DND-41 (cell line): ENCODE data around the gene ABI3.

Experiments used
- ATAC-seq: fragments of 200-7000 bp; cut with Tn5 transposase; 3 replicates; pipeline ENCODE4 v1.9.1; 2021; ENCODE audit warnings: low read depth; ENCODE audit not compliant: insufficient read depth
- DNase-seq: peaks from one replicate; pipeline ENCODE4 v3.0.0-alpha.2; 2020
- H2AFZ ChIP-seq: 2 replicates; pipeline ENCODE4 v1.6.0; 2012; ENCODE audit warnings: low read depth, low read length
- H3K27ac ChIP-seq: 2 replicates; pipeline ENCODE4 v1.5.1; 2012; ENCODE audit warnings: low read length, inconsistent platforms
- H3K27me3 ChIP-seq: fragments of 200-600 bp; sonication (generic); 2 replicates; pipeline ENCODE4 v1.6.0; 2012; ENCODE audit warnings: low read length, mild to moderate bottlenecking, inconsistent platforms; ENCODE audit not compliant: insufficient read depth, poor library complexity
- H3K36me3 ChIP-seq: 2 replicates; pipeline ENCODE4 v1.5.1; 2012; ENCODE audit warnings: low read length, inconsistent platforms; ENCODE audit not compliant: insufficient read depth
- H3K4me1 ChIP-seq: 2 replicates; pipeline ENCODE4 v1.5.1; 2012; ENCODE audit warnings: mild to moderate bottlenecking, low read length; ENCODE audit not compliant: insufficient read depth
- H3K4me2 ChIP-seq: 2 replicates; pipeline ENCODE4 v1.6.0; 2012; ENCODE audit warnings: mild to moderate bottlenecking, moderate library complexity, low read length, inconsistent platforms; ENCODE audit not compliant: insufficient read depth
- H3K4me3 ChIP-seq, 2 experiments: fragments of 200-600 bp in 1 of 2; shearing (Covaris generic) in 1 of 2; 2 replicates each; pipeline ENCODE4 v1.5.1; 2012 to 2016; ENCODE audit warnings: inconsistent platforms in 2 of 2, low read length in 2 of 2, mild to moderate bottlenecking in 2 of 2, low read depth in 1 of 2, moderate library complexity in 1 of 2
- H3K79me2 ChIP-seq: 2 replicates; pipeline ENCODE4 v1.6.0; 2012; ENCODE audit warnings: low read length, inconsistent platforms; ENCODE audit not compliant: insufficient read depth
- H3K9ac ChIP-seq: 2 replicates; pipeline ENCODE4 v1.6.0; 2012; ENCODE audit warnings: low read depth, mild to moderate bottlenecking, inconsistent platforms, low read length, moderate library complexity
- H3K9me3 ChIP-seq: 2 replicates; pipeline ENCODE4 v1.5.1; 2012; ENCODE audit warnings: low read length, moderate library complexity, mild to moderate bottlenecking, inconsistent platforms; ENCODE audit not compliant: insufficient read depth, severe bottlenecking
- H4K20me1 ChIP-seq: 2 replicates; pipeline ENCODE4 v1.6.0; 2012; ENCODE audit warnings: low read length; ENCODE audit not compliant: insufficient read depth
- EZH2 ChIP-seq: IDR thresholded peaks from 3 replicates; pipeline ENCODE4 v1.6.1; 2012; ENCODE audit warnings: borderline replicate concordance, low read depth, mild to moderate bottlenecking, moderate library complexity, low read length, inconsistent platforms; ENCODE audit not compliant: severe bottlenecking
- TF ChIP-seq, protein P1 (sequence below): IDR thresholded peaks from 2 replicates; pipeline ENCODE4 v1.5.1; 2012; ENCODE audit warnings: borderline replicate concordance, low read length, moderate library complexity, mild to moderate bottlenecking; ENCODE audit not compliant: poor library complexity, severe bottlenecking; ENCODE audit errors: extremely low read depth

The ABI3 gene

DNA sequence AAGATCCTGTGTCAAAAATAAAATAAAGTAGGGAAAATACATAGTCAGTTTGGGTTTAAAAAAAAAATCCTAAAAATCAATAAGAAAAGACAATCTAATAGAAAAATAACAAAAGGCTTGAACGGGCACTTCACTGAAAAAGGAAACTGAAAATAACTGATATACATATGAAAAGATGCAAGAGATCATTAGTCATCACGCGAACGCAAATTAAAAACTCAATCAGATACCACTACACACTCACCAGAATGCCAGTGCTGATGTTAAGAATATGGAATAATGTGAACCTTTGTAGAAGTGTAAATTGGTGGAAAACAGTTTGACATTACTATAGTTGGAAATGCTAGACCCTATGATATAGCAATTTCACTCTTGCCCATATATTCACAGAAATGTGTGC is 14.8 kb upstream of the ABI3 start:
- no peak for DNase-seq
- Histone ChIP-seq H3K27ac (no peak overlapping the region), H2AFZ (no peak overlapping the region), H3K79me2 (no peaks in the 10 kb centered on the region), H3K9me3 (no peaks in the 10 kb centered on the region), H3K9ac (no peak overlapping the region), H3K27me3 (no peaks in the 10 kb centered on the region), H3K36me3 (no peaks in the 10 kb centered on the region), H3K4me3 (no peak overlapping the region), H4K20me1 (no peaks in the 10 kb centered on the region), H3K4me2 (no peak overlapping the region), H3K4me1 (peaks cover 21% of the 10 kb centered on the region)
- no peak for TF ChIP-seq EZH2
- TF ChIP-seq, protein P1, sequence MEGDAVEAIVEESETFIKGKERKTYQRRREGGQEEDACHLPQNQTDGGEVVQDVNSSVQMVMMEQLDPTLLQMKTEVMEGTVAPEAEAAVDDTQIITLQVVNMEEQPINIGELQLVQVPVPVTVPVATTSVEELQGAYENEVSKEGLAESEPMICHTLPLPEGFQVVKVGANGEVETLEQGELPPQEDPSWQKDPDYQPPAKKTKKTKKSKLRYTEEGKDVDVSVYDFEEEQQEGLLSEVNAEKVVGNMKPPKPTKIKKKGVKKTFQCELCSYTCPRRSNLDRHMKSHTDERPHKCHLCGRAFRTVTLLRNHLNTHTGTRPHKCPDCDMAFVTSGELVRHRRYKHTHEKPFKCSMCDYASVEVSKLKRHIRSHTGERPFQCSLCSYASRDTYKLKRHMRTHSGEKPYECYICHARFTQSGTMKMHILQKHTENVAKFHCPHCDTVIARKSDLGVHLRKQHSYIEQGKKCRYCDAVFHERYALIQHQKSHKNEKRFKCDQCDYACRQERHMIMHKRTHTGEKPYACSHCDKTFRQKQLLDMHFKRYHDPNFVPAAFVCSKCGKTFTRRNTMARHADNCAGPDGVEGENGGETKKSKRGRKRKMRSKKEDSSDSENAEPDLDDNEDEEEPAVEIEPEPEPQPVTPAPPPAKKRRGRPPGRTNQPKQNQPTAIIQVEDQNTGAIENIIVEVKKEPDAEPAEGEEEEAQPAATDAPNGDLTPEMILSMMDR, result no peak
- ATAC-seq, result no peak

DNA sequence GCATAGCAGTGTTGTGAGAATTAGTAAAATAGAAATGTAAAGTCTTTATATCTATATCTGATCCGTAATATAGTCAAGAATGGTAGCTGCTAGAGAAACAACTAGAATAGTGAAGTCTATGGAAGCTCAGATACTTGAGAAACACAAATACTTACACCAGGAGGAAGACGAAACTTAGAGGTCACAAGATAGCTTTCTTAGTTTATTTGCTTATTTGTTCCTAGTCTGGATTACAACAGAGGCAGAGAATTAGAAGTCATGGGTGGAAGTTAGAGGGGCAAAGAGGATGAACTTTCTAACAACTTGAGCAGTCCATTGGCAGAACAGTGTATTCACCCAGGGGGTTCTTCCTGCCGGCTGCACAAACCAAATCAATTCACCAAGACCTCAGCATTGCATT is 14.0 kb upstream of the ABI3 start:
- no peak for ATAC-seq
- Histone ChIP-seq H3K9ac (no peak overlapping the region), H3K27ac (no peak overlapping the region), H3K4me2 (no peak overlapping the region), H3K36me3 (no peaks in the 10 kb centered on the region), H3K27me3 (no peaks in the 10 kb centered on the region), H3K4me3 (no peak overlapping the region), H3K79me2 (no peaks in the 10 kb centered on the region), H2AFZ (no peak overlapping the region), H3K4me1 (peaks cover 13% of the 10 kb centered on the region), H4K20me1 (no peaks in the 10 kb centered on the region), H3K9me3 (no peaks in the 10 kb centered on the region)
- no peak for TF ChIP-seq EZH2
- TF ChIP-seq, protein P1, result no peak
- DNase-seq, result no peak

DNA sequence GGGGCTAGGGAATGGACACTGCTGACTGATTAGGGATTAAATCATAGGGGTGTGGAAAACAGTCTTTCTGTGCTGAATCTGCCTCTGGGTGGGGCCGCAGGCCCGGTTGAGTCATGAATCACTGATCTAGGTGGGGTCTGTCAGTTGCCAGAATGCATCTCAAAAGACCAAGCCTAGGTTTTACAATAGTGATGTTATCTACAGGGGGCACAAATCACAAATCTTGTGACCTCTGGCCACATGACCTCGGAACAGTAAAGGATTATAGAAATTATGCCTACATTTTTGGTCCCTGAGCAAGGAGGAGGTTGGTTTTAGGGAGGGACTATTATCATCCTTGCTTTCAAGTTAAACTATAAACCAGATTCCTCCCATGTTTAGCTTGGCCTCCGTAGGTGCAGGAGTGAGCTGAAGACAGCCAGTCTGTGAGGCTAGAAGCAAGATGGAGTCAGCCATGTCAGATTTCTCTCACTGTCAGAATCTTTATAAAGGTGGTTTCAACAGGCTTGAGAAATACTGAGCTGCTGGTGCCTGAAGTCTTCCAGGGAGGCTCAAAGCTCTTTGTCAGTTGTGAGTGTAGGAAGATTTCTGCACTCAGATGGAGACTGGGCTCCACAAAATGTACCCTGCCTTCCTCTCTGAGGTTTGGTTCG is 13.0 kb upstream of the ABI3 start:
- no peak overlapping the region for H3K4me2 ChIP-seq
- ATAC-seq, result no peak

More for the DNA sequence above, 13.0 kb upstream of the ABI3 start:
- H3K27ac ChIP-seq, result no peak overlapping the region
- no peaks in the 10 kb centered on the region for H4K20me1 ChIP-seq
- no peaks in the 10 kb centered on the region for H3K79me2 ChIP-seq
- H3K4me3 ChIP-seq, result no peak overlapping the region
- no peak overlapping the region for H3K9ac ChIP-seq
- H3K36me3 ChIP-seq, result no peaks in the 10 kb centered on the region
- H3K9me3 ChIP-seq, result no peaks in the 10 kb centered on the region
- no peaks in the 10 kb centered on the region for H3K27me3 ChIP-seq
- H3K4me1 ChIP-seq, result peaks cover 10% of the 10 kb centered on the region
- no peak overlapping the region for H2AFZ ChIP-seq
- no peak for DNase-seq
- TF ChIP-seq EZH2, result no peak
- TF ChIP-seq, protein P1, result no peak
